ENCODE data around the gene EPN1.

- TF ChIP-seq ZNF720 (CRISPR knock-in tag; IDR thresholded peaks at IDR 0.05), result no peak
- TF ChIP-seq POLR2AphosphoS5 (IDR thresholded peaks at IDR 0.05; ENCODE audit: low read depth, low read length), result no peak
- no peak for TF ChIP-seq CTCF (CRISPR knock-in tag; IDR thresholded peaks at IDR 0.05)
- no peak for TF ChIP-seq MAZ (IDR thresholded peaks at IDR 0.05; ENCODE audit: borderline replicate concordance, low read depth, low read length)
- no peak for TF ChIP-seq MAZ (CRISPR knock-in tag; IDR thresholded peaks at IDR 0.05; ENCODE audit: low read depth)
- no peak for TF ChIP-seq HDAC6 (IDR thresholded peaks at IDR 0.05; ENCODE audit: low read depth, low read length)
- TF ChIP-seq GABPA (IDR thresholded peaks at IDR 0.05; ENCODE audit: low read depth, low read length), result no peak
- no peak for TF ChIP-seq GABPA (CRISPR knock-in tag; IDR thresholded peaks at IDR 0.05; ENCODE audit: low read depth)
- TF ChIP-seq FLYWCH1 (CRISPR knock-in tag; IDR thresholded peaks at IDR 0.05), result no peak
Measured at GRCh38 chr19:55689411-55690108, 14.5 kb downstream of the EPN1 start.
